ENCODE data around the gene RPS6KA1.
"Not testable (repeated sequence)": the region's sequence is repeated elsewhere in the genome, so short reads cannot be mapped to it uniquely, and the experiment has no call there.

The RPS6KA1 gene

GRCh38 chr1:26603856-26604255 is 74.3 kb downstream of the RPS6KA1 start:
- no peak for DNase-seq

GRCh38 chr1:26607186-26607585 is 77.6 kb downstream of the RPS6KA1 start:
- no peak for DNase-seq

GRCh38 chr1:26608895-26609294 is 79.3 kb downstream of the RPS6KA1 start:
- no peak for DNase-seq

GRCh38 chr1:26610781-26611180 is 81.2 kb downstream of the RPS6KA1 start:
- no peak for DNase-seq

- DNase-seq = not testable (repeated sequence)
These were observed 83.1 kb downstream of the RPS6KA1 start for GRCh38 chr1:26612627-26613026.

- DNase-seq = no peak
These were observed 85.3 kb downstream of the RPS6KA1 start for GRCh38 chr1:26614655-26615411.

GRCh38 chr1:26616881-26617280 is 87.3 kb downstream of the RPS6KA1 start:
- no peak for DNase-seq

GRCh38 chr1:26618561-26618960 is 89.0 kb downstream of the RPS6KA1 start:
- DNase-seq = no peak

Measured in NCI-H2081 treated with DMSO at 0.1 percent for 48 hours (cell line).